B cell (primary cell): ENCODE data around the gene DIABLO.

Source experiments
- EZH2 ChIP-seq: IDR thresholded peaks from 2 replicates; pipeline ENCODE4 v1.6.1; 2012; ENCODE audit warnings: borderline replicate concordance, low read depth, mild to moderate bottlenecking, moderate library complexity, low read length; ENCODE audit not compliant: insufficient read depth, poor library complexity, severe bottlenecking
- TF ChIP-seq, protein P1 (sequence below): fragments of 200-600 bp; IDR thresholded peaks from one replicate; pipeline ENCODE4 v1.8.0; 2022; ENCODE audit warnings: antibody characterized with exemption, mild to moderate bottlenecking

DNA sequence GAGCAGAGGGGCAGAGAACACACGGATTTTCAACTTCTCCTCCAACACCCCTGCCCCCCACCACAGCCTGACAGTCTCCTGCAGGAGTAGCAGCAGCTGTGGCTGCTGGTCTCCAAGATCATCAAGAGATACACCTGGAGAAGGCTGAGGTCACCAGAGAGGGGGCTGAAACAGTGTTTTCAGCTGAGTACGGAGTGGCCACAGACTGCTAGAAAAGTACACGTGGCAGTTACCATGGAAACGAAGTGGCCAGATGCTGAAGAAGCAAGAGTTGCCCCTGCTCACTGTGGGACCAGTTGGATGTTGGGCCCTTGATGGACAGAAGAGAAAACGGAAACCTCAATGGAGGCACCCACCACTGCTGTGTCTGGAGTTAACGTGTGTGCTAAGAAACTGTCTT lies 4.9 kb upstream of the DIABLO start:
- TF ChIP-seq, protein P1, sequence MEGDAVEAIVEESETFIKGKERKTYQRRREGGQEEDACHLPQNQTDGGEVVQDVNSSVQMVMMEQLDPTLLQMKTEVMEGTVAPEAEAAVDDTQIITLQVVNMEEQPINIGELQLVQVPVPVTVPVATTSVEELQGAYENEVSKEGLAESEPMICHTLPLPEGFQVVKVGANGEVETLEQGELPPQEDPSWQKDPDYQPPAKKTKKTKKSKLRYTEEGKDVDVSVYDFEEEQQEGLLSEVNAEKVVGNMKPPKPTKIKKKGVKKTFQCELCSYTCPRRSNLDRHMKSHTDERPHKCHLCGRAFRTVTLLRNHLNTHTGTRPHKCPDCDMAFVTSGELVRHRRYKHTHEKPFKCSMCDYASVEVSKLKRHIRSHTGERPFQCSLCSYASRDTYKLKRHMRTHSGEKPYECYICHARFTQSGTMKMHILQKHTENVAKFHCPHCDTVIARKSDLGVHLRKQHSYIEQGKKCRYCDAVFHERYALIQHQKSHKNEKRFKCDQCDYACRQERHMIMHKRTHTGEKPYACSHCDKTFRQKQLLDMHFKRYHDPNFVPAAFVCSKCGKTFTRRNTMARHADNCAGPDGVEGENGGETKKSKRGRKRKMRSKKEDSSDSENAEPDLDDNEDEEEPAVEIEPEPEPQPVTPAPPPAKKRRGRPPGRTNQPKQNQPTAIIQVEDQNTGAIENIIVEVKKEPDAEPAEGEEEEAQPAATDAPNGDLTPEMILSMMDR: no peak
- no peak for TF ChIP-seq EZH2
